SH-SY5Y (cell line): ENCODE results near the gene IQCC.

Experiments used
- GATA2 ChIP-seq: IDR thresholded peaks from 2 replicates; pipeline ENCODE4 v1.6.1; 2011; ENCODE audit warnings: mild to moderate bottlenecking, low read depth, low read length
- GATA3 ChIP-seq: IDR thresholded peaks from 2 replicates; pipeline ENCODE4 v1.6.1; 2011; ENCODE audit warnings: low read depth, mild to moderate bottlenecking, low read length, moderate library complexity

DNA sequence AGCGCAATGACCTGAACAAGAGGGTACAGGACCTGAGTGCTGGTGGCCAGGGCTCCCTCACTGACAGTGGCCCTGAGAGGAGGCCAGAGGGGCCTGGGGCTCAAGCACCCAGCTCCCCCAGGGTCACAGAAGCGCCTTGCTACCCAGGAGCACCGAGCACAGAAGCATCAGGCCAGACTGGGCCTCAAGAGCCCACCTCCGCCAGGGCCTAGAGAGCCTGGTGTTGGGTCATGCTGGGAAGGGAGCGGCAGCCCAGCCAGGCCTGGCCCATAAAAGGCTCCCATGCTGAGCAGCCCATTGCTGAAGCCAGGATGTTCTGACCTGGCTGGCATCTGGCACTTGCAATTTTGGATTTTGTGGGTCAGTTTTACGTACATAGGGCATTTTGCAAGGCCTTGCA, 10.5 kb upstream of the IQCC start:
- no peak for TF ChIP-seq GATA2
- TF ChIP-seq GATA3 = no peak
